LHCN-M2 (cell line): ENCODE measurements around the gene RAX. TPM values are rescaled to one million over a fixed set of nuclear protein-coding genes. Genes with fewer than 3 reads are reported as not detected.

Source experiments
- DNase-seq: peaks from one replicate; pipeline ENCODE4 v3.0.0-alpha.2; 2012; ENCODE audit warnings: low read depth
- total RNA-seq: library from RNA; depleted of rRNA; stranded (reverse); fragments of >200 nt; gene quantifications from 2 replicates; pipeline ENCODE4 v1.2.3, GENCODE V29; 2014

RAX gene
- total RNA-seq, 1 experiment from 2014 or later = not detected

GRCh38 chr18:59249199-59249774 is 24.0 kb downstream of the RAX start:
- DNase-seq = peak; percentile 69

GRCh38 chr18:59246796-59247195 is 26.5 kb downstream of the RAX start:
- no peak for DNase-seq

GRCh38 chr18:59242906-59243305 is 30.3 kb downstream of the RAX start:
- no peak for DNase-seq

GRCh38 chr18:59239642-59240041 is 33.6 kb downstream of the RAX start:
- DNase-seq = no peak

- DNase-seq = no peak
Observed at GRCh38 chr18:59238385-59238784, 34.9 kb downstream of the RAX start.

GRCh38 chr18:59233017-59233410 is 40.2 kb downstream of the RAX start:
- no peak for DNase-seq

- DNase-seq = no peak
Observed at GRCh38 chr18:59232309-59233016, 40.8 kb downstream of the RAX start.

- DNase-seq = no peak
Observed at GRCh38 chr18:59231877-59232276, 41.4 kb downstream of the RAX start.

- no peak for DNase-seq
Observed at GRCh38 chr18:59231114-59231513, 42.1 kb downstream of the RAX start.

- no peak for DNase-seq
Observed at GRCh38 chr18:59229701-59230443, 43.4 kb downstream of the RAX start.

GRCh38 chr18:59229191-59229590 is 44.1 kb downstream of the RAX start:
- DNase-seq = no peak

GRCh38 chr18:59228351-59228750 is 44.9 kb downstream of the RAX start:
- DNase-seq = no peak

GRCh38 chr18:59222341-59222740 is 50.9 kb downstream of the RAX start:
- DNase-seq = no peak

GRCh38 chr18:59220784-59221765 is 52.2 kb downstream of the RAX start:
- no peak for DNase-seq

- DNase-seq = no peak
Observed at GRCh38 chr18:59220164-59220783, 53.0 kb downstream of the RAX start.

- DNase-seq = no peak
Observed at GRCh38 chr18:59219672-59220163, 53.5 kb downstream of the RAX start, which contains the start of gene GRP. GRP (plus strand) TSS chr18:59220158; CDS start chr18:59220266, 108 bp downstream.

GRCh38 chr18:59218018-59218417 is 55.2 kb downstream of the RAX start:
- DNase-seq = no peak
